ENCODE results near the gene FXYD3. TPM values are rescaled to one million over a fixed set of nuclear protein-coding genes. Genes with fewer than 3 reads are reported as not detected.

Gene FXYD3
- total RNA-seq, 6 donors from 2014 or later: 94.3 to 236 (median 195) TPM

DNA sequence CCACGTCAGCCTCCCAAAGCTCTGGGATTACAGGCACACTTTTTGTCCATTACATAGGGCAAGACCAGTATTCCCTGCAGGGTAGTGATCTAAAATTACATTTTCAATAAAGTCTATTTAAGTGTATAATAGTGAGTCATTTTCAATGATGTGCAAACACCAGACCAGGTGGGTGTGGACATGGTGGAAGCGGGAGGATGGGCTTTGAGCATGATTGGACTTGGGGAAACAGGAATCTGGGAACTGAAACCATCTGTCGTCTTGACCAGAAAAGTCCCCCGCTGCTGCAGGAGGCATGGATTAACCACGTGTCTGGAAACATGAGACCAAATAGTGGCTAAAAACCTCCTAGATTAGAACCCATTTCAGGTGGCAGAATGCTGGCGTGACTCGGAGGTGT, 4.9 kb downstream of the FXYD3 start:
- Histone ChIP-seq H3K27ac (peak overlapping the region in 2 of 4 donors; percentile 41 to 45), H3K36me3 (peaks cover 0 to 4% (median 0%) of the 10 kb centered on the region in 4 donors), H3K9me3 (no peaks in the 10 kb centered on the region), H3K27me3 (no peaks in the 10 kb centered on the region), H3K4me1 (peaks cover 19 to 58% (median 36%) of the 10 kb centered on the region in 4 donors), H3K4me3 (no peak overlapping the region)
- 56 to 58% methylated on average over 5 to 7 of the region's 7 CpGs for WGBS, 2 donors
- DNase-seq (no peak), ATAC-seq (ENCODE audit: low FRiP score in 2 of 2) (peak in 1 of 2 donors; percentile 67)
- TF ChIP-seq POLR2A (IDR thresholded peaks at IDR 0.05) (no peak), EP300 (IDR thresholded peaks at IDR 0.05) (no peak), CTCF (IDR thresholded peaks at IDR 0.05) (no peak), POLR2AphosphoS5 (IDR thresholded peaks at IDR 0.05) (no peak)

- Histone ChIP-seq H3K27ac (peak overlapping the region in 2 of 4 donors; percentile 41 to 45), H3K4me1 (peaks cover 19 to 58% (median 34%) of the 10 kb centered on the region in 4 donors), H3K9me3 (no peaks in the 10 kb centered on the region), H3K4me3 (no peak overlapping the region), H3K36me3 (peaks cover 0 to 4% (median 0%) of the 10 kb centered on the region in 4 donors), H3K27me3 (no peaks in the 10 kb centered on the region)
- DNase-seq (no peak), ATAC-seq (ENCODE audit: low FRiP score in 2 of 2) (peak in 1 of 2 donors; percentile 60)
- 61 to 73% methylated on average over 4 to 7 of the region's 7 CpGs for WGBS, 2 donors
- TF ChIP-seq CTCF (IDR thresholded peaks at IDR 0.05): no peak
These were observed 5.3 kb downstream of the FXYD3 start for GRCh38 chr19:35120898-35121297.

DNA sequence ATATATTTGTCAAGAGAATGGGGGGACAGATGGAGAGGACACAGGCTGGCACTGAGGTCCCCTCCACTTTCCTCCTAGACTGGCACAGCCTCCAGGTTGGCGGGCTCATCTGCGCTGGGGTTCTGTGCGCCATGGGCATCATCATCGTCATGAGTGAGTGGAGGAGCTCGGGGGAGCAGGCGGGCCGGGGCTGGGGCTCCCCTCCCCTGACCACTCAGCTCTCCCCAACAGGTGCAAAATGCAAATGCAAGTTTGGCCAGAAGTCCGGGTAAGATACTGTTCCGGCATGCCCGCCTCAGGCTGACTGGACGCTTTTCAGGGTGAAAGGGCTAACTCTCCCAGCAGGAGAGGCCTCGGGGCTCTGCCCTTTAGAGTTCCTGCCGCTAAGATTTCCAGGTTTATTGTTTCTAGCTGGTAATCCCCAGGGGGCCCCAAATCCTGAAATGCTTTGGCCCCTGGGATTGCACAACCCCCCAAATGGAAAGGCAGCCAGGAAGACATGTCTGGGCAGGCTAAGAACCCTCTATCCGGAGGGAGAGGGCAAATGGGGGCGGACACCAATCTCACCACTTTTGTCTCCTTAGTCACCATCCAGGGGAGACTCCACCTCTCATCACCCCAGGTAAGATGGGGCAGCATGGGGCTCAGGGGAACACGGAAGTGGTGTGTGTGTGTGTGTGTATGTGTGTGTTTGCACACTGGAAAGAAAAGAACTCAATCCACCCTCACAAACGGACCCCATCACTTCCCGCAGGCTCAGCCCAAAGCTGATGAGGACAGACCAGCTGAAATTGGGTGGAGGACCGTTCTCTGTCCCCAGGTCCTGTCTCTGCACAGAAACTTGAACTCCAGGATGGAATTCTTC, 7.3 kb downstream of the FXYD3 start:
- H3K4me1 ChIP-seq: peaks cover 19 to 51% (median 33%) of the 10 kb centered on the region in 4 donors
- ATAC-seq (ENCODE audit: low FRiP score in 2 of 2) (no peak), DNase-seq (peak in 1 of 2 donors; percentile 58)
- 86 to 88% methylated on average over 19 of the region's 19 CpGs for WGBS, 2 donors
- peaks cover 0 to 4% (median 0%) of the 10 kb centered on the region in 4 donors for H3K36me3 ChIP-seq
- no peaks in the 10 kb centered on the region for H3K9me3 ChIP-seq
- no peaks in the 10 kb centered on the region for H3K27me3 ChIP-seq
- peak overlapping the region; percentile 45 to 90 (median 73) for H3K27ac ChIP-seq
- no peak overlapping the region for H3K4me3 ChIP-seq
- TF ChIP-seq POLR2A (IDR thresholded peaks at IDR 0.05): no peak
- TF ChIP-seq POLR2AphosphoS5 (IDR thresholded peaks at IDR 0.05): no peak
- TF ChIP-seq EP300 (IDR thresholded peaks at IDR 0.05): no peak
- no peak for TF ChIP-seq CTCF (IDR thresholded peaks at IDR 0.05)

GRCh38 chr19:35123573-35123972, 8.0 kb downstream of the FXYD3 start:
- Histone ChIP-seq H3K4me1 (peaks cover 19 to 49% (median 33%) of the 10 kb centered on the region in 4 donors), H3K4me3 (no peak overlapping the region), H3K27me3 (no peaks in the 10 kb centered on the region), H3K27ac (peak overlapping the region; percentile 45 to 90 (median 73)), H3K36me3 (peaks cover 0 to 4% (median 0%) of the 10 kb centered on the region in 4 donors), H3K9me3 (no peaks in the 10 kb centered on the region)
- 59 to 78% methylated on average over 5 of the region's 5 CpGs for WGBS, 2 donors
- DNase-seq (peak in 1 of 2 donors; percentile 78), ATAC-seq (ENCODE audit: low FRiP score in 2 of 2) (peak in 1 of 2 donors; percentile 37)
- no peak for TF ChIP-seq POLR2AphosphoS5 (IDR thresholded peaks at IDR 0.05)
- TF ChIP-seq POLR2A (IDR thresholded peaks at IDR 0.05): no peak
- no peak for TF ChIP-seq CTCF (IDR thresholded peaks at IDR 0.05)
- TF ChIP-seq EP300 (IDR thresholded peaks at IDR 0.05): no peak
